ENCODE measurements around the gene MTHFD2L.

GRCh38 chr4:74157154-74157553, 764 bp upstream of the MTHFD2L start:
- TF ChIP-seq, protein P1, sequence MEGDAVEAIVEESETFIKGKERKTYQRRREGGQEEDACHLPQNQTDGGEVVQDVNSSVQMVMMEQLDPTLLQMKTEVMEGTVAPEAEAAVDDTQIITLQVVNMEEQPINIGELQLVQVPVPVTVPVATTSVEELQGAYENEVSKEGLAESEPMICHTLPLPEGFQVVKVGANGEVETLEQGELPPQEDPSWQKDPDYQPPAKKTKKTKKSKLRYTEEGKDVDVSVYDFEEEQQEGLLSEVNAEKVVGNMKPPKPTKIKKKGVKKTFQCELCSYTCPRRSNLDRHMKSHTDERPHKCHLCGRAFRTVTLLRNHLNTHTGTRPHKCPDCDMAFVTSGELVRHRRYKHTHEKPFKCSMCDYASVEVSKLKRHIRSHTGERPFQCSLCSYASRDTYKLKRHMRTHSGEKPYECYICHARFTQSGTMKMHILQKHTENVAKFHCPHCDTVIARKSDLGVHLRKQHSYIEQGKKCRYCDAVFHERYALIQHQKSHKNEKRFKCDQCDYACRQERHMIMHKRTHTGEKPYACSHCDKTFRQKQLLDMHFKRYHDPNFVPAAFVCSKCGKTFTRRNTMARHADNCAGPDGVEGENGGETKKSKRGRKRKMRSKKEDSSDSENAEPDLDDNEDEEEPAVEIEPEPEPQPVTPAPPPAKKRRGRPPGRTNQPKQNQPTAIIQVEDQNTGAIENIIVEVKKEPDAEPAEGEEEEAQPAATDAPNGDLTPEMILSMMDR (IDR thresholded peaks at IDR 0.05), result no peak
- TF ChIP-seq POLR2A (IDR thresholded peaks at IDR 0.05), result no peak

Data from body of pancreas (tissue), 4 donors.